GM18505 (cell line): ENCODE results near the gene MOXD1.

Source experiments
- ATAC-seq: cut with Tn5 transposase; IDR thresholded peaks from one replicate; pipeline ENCODE4 v1.9.1; 2021; ENCODE audit not compliant: unreplicated experiment
- POLR2A ChIP-seq: IDR thresholded peaks from 4 replicates; pipeline ENCODE4 v1.6.1; 2011; ENCODE audit warnings: borderline replicate concordance; ENCODE audit not compliant: insufficient read depth, insufficient read length; ENCODE audit errors: extremely low read depth

MOXD1 gene

GRCh38 chr6:132412656-132413498 lies 11.6 kb upstream of the MOXD1 start:
- TF ChIP-seq POLR2A, result no peak
- no peak for ATAC-seq

- ATAC-seq, result no peak
- no peak for TF ChIP-seq POLR2A
Measured at GRCh38 chr6:132411296-132411695, 10.0 kb upstream of the MOXD1 start.

- TF ChIP-seq POLR2A, result no peak
- ATAC-seq, result no peak
Measured at GRCh38 chr6:132410830-132411229, 9.6 kb upstream of the MOXD1 start.

DNA sequence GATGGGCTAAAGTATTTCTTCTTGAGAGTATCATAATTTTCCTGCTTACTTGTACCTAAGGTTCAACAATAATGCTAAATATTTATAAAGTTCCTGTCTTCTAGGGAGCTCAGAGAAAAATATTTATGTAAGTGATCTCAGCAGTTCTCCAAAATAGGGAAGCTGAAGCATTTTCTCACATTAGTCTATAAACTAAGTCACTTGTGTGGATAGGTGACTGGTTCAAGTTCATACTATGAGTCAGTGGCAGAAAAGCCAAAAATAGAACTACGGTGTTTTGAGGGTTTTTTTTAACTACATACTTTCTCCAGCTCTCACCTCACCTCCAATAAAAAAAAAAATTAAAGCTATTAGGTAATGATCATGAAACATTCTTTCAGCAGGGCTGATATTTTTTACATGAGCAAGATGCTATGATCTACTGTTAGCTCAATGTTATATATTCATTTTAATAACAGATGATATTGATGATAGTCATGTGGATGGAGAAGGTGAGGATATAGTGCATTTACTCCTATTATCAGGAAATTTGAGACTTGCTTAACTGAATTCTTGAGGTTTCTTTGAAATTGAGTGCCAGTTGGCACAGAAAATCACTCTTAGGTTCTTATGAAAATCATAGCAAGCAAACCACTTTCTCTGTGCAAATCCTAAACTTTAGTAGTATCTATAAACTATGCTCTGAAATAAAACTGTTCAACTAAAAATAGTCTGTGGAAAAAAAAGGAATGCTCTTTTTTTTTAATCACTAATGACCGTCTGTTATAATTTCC lies 4.1 kb upstream of the MOXD1 start:
- ATAC-seq, result peak; percentile 54
- TF ChIP-seq POLR2A, result no peak

DNA sequence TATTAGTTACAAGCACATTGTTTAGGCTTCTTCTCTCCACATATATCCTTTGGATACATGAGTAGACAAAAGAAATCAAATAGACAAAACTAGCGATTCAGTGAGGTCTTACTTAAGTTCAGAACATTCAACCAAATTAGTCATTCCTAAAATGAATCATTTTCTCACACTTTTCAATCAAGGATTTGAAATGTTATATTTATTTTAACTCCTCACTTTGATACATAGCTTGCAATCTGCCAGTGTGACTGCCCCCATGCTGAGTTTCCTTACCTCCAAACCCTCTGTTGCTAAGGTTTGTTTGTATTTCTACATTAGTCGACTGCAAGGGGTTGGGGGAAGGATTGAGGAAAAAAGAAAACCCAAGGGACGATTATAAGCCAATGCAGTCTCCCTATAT lies 3.5 kb upstream of the MOXD1 start:
- TF ChIP-seq POLR2A, result no peak
- ATAC-seq, result no peak

GRCh38 chr6:132404330-132404729 lies 3.1 kb upstream of the MOXD1 start:
- no peak for TF ChIP-seq POLR2A
- ATAC-seq, result no peak

GRCh38 chr6:132401618-132402285 lies 477 bp upstream of the MOXD1 start:
- ATAC-seq, result no peak
- no peak for TF ChIP-seq POLR2A

DNA sequence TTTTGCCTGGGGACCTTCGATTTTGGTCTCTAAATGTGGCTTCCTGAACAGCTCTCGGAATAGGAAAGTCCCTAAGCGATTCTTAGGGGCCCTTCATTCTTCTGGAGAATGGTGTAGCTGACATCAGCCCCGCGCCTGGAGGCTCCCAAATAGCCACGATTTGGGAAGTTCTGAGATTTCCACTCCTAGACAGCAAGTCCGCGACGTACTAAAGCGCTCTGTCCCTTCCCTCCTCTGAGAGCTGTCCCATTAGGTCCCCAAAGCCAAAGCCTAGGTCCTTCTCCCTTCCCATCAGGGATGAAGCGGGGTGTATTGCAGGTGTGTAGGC lies 756 bp downstream of the MOXD1 start:
- no peak for TF ChIP-seq POLR2A
- ATAC-seq, result no peak

DNA sequence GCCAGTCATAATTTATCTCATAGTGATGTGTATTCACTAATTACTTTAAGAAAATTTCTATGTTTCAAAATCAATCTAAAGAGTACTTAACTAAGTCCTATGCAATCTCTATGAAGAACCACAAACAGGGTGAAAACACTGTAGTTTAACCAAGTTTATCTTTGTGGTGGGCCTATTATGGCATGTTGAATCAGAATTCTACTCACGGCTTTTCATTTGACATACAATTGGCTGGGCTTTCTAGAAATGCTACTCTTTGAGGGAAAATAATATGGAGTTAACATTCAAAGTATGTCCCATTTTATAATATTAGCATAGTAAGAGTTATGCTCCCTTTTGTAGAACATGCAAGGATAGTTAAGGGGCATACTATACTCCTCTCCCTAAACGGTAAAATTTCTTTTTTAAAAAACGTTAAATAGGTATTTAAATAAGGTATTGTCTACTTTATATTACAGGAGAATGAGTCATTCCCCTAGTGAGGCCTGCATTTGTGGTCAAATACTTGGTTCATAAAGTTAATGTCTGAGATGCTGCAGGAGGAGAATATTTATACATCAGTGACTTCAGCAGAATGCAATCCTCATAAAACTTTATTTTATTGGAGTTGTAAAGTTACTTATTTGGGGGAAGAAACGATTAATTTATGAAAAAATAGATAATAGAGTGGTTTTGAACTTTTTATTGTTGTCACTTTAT lies 1.8 kb downstream of the MOXD1 start:
- TF ChIP-seq POLR2A, result no peak
- ATAC-seq, result no peak

GRCh38 chr6:132395015-132395597 lies 6.2 kb downstream of the MOXD1 start:
- no peak for TF ChIP-seq POLR2A
- no peak for ATAC-seq

DNA sequence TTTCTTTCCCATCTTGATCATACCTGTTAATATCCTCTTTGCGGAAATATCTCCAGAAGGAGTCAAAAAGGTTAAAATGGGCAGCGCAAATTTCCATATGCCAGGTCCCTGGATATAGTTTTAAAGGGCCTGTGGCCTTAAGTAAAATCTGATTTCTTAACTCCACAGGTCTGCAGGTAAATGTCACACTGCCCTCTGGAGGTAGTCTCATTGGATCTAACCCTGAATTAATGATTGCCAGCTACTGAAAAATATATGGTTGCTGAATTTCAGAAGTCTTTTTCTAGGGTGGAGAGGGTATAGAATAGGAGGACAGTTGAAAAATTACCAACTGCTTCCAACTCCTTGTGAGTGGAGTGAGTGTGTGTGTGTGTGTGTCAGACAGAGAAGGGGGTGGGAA lies 8.5 kb downstream of the MOXD1 start:
- no peak for TF ChIP-seq POLR2A
- ATAC-seq, result no peak

GRCh38 chr6:132392270-132392646 lies 9.0 kb downstream of the MOXD1 start:
- no peak for TF ChIP-seq POLR2A

More at GRCh38 chr6:132392270-132392646, 9.0 kb downstream of the MOXD1 start:
- ATAC-seq, result no peak
